Liver (tissue), 9 donors: Measurements from ENCODE around the gene TTLL5. TPM values are rescaled to one million over a fixed set of nuclear protein-coding genes. Genes with fewer than 3 reads are reported as not detected.

Experiments
- DNase-seq: peaks from one replicate; pipeline ENCODE4 v3.0.0-alpha.2; 2017; ENCODE audit warnings: low spot score
- H3K27ac ChIP-seq, 2 donors: one replicate each; pipeline ENCODE4 v1.7.0; 2013; ENCODE audit warnings: inconsistent platforms in 2 of 2, low read length in 2 of 2, control low read depth in 1 of 2, low read depth in 1 of 2, mild to moderate bottlenecking in 1 of 2
- H3K27me3 ChIP-seq, 4 donors: one replicate each; pipeline versions ENCODE4 v1.6.1 to v1.7.0; 2013; ENCODE audit warnings: low read length in 3 of 4, inconsistent platforms in 1 of 4, mild to moderate bottlenecking in 1 of 4, moderate library complexity in 1 of 4; ENCODE audit not compliant: control insufficient read depth in 4 of 4, insufficient read depth in 4 of 4
- H3K36me3 ChIP-seq, 4 donors: one replicate each; pipeline versions ENCODE4 v1.6.1 to v1.7.0; 2013; ENCODE audit warnings: low read length in 3 of 4, mild to moderate bottlenecking in 3 of 4, low read depth in 1 of 4, moderate library complexity in 1 of 4; ENCODE audit not compliant: control insufficient read depth in 4 of 4, insufficient read depth in 3 of 4
- H3K4me1 ChIP-seq, 4 donors: one replicate each; pipeline versions ENCODE4 v1.6.1 to v1.7.0; 2013; ENCODE audit warnings: low read length in 3 of 4, mild to moderate bottlenecking in 3 of 4, moderate library complexity in 1 of 4; ENCODE audit not compliant: control insufficient read depth in 4 of 4, insufficient read depth in 4 of 4
- H3K4me3 ChIP-seq, 3 donors: one replicate each; pipeline versions ENCODE4 v1.6.1 to v1.7.0; 2013; ENCODE audit warnings: low read length in 3 of 3, control low read depth in 1 of 3, low read depth in 1 of 3, mild to moderate bottlenecking in 1 of 3
- H3K9ac ChIP-seq, 2 donors: one replicate each; pipeline ENCODE4 v1.7.0; 2013; ENCODE audit warnings: low read length in 2 of 2, mild to moderate bottlenecking in 2 of 2, moderate library complexity in 2 of 2, control low read depth in 1 of 2, low read depth in 1 of 2
- H3K9me3 ChIP-seq, 4 donors: one replicate each; pipeline versions ENCODE4 v1.6.1 to v1.7.0; 2013; ENCODE audit warnings: low read length in 3 of 4; ENCODE audit not compliant: control insufficient read depth in 4 of 4
- CTCF ChIP-seq: fragments of 150-350 bp; IDR thresholded peaks from 2 replicates; pipeline ENCODE4 v1.5.1; 2017; ENCODE audit warnings: improper control_type of control experiment, low read depth, low read length; ENCODE audit not compliant: missing input control
- EGR1 ChIP-seq, 2 donors: IDR thresholded peaks; 2 replicates each; pipeline ENCODE4 v1.6.1; 2016 to 2018; ENCODE audit warnings: antibody characterized with exemption in 2 of 2, low read depth in 2 of 2
- FOXA1 ChIP-seq: IDR thresholded peaks from 2 replicates; pipeline ENCODE4 v1.6.1; 2016; ENCODE audit warnings: antibody characterized with exemption
- FOXA2 ChIP-seq: IDR thresholded peaks from 2 replicates; pipeline ENCODE4 v1.6.1; 2016; ENCODE audit warnings: antibody characterized with exemption
- GABPA ChIP-seq, 2 donors: IDR thresholded peaks in 1 of 2; conservative IDR thresholded peaks in 1 of 2; 2 replicates each; pipeline ENCODE4 v1.6.1; 2016; ENCODE audit warnings: antibody characterized with exemption in 2 of 2, mild to moderate bottlenecking in 1 of 2, moderate library complexity in 1 of 2
- HNF4A ChIP-seq, 2 donors: conservative IDR thresholded peaks; 2 replicates each; pipeline ENCODE4 v1.6.1; 2016; ENCODE audit warnings: antibody characterized with exemption in 2 of 2, mild to moderate bottlenecking in 2 of 2
- HNF4G ChIP-seq: IDR thresholded peaks from 2 replicates; pipeline ENCODE4 v1.6.1; 2016; ENCODE audit warnings: antibody characterized with exemption
- JUND ChIP-seq, 2 donors: IDR thresholded peaks; 2 replicates each; pipeline ENCODE4 v1.6.1; 2016; ENCODE audit warnings: antibody characterized with exemption in 2 of 2
- MAX ChIP-seq: IDR thresholded peaks from 2 replicates; pipeline ENCODE4 v1.6.1; 2016; ENCODE audit warnings: antibody characterized with exemption
- NR2F2 ChIP-seq: IDR thresholded peaks from 2 replicates; pipeline ENCODE4 v1.6.1; 2016; ENCODE audit warnings: antibody characterized with exemption
- RAD21 ChIP-seq, 2 donors: IDR thresholded peaks; 2 replicates each; pipeline ENCODE4 v1.6.1; 2016; ENCODE audit warnings: antibody characterized with exemption in 2 of 2, mild to moderate bottlenecking in 2 of 2
- REST ChIP-seq: IDR thresholded peaks from 2 replicates; pipeline ENCODE4 v1.6.1; 2016; ENCODE audit warnings: antibody characterized with exemption, mild to moderate bottlenecking
- RXRA ChIP-seq, 2 donors: IDR thresholded peaks; 2 replicates each; pipeline ENCODE4 v1.6.1; 2017 to 2018; ENCODE audit warnings: antibody characterized with exemption in 2 of 2, mild to moderate bottlenecking in 1 of 2
- SP1 ChIP-seq: IDR thresholded peaks from 2 replicates; pipeline ENCODE4 v1.6.1; 2018; ENCODE audit warnings: antibody characterized with exemption, mild to moderate bottlenecking
- TAF1 ChIP-seq: conservative IDR thresholded peaks from 2 replicates; pipeline ENCODE4 v1.6.1; 2016; ENCODE audit warnings: antibody characterized with exemption, mild to moderate bottlenecking
- YY1 ChIP-seq: IDR thresholded peaks from 2 replicates; pipeline ENCODE4 v1.6.1; 2016; ENCODE audit warnings: antibody characterized with exemption, mild to moderate bottlenecking
- ZBTB33 ChIP-seq: IDR thresholded peaks from 2 replicates; pipeline ENCODE4 v1.6.1; 2016; ENCODE audit warnings: antibody characterized with exemption
- WGBS: extraction: QIAGEN DNeasy Blood & Tissue Kit; methylation state at CpG from one replicate; pipeline ENCODE4 v1.1.7; 2013; 5-methylcytosine and 5-hydroxymethylcytosine counted together
- polyA plus RNA-seq, 2 donors: library from polyadenylated mRNA; stranded (reverse) in 1 of 2; unstranded in 1 of 2; fragments of 200-250 nt in 1 of 2; fragments of >200 nt in 1 of 2; fragmentation: Nextera tagmentation in 1 of 2; extraction: Ambion mirVana in 1 of 2; gene quantifications; one replicate each; pipeline versions ENCODE4 v1.2.1 to v1.2.3, GENCODE V29; 2013 to 2015
- total RNA-seq, 2 donors: library from RNA; depleted of rRNA; stranded (reverse); fragments of >200 nt; gene quantifications; one replicate each; pipeline ENCODE4 v1.2.3, GENCODE V29; 2014
- TF ChIP-seq, protein P1 (sequence below): IDR thresholded peaks from 2 replicates; pipeline ENCODE4 v1.6.1; 2016; ENCODE audit warnings: antibody characterized with exemption
- donor health status: healthy.
- donor health status: healthy.
- donor health status: healthy.
- donor health status: healthy.
- donor health status: healthy.

Gene TTLL5
- total and polyA plus RNA-seq, 4 donors: 4.3 to 14.2 (median 9.8) TPM

DNA sequence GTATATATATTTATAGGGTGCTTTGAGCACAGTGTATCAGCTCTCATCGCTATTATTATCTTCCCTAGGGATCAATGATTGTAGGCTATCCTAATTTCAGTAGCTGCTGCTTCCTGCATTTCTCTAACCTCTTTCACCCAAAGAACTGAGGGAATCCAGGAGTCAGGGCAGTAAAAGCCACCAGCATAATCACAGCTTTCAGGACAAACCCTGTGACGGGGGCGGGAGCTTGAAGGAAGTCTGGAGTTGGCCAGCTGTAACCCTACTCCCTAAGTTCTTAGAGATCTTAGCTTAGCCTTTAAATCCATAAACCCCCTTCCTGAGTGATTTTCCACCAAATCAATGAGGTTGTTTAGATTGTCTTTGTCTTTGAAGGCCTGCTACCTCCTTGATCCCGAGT is 48.9 kb upstream of the TTLL5 start:
- no peak overlapping the region for H3K9ac ChIP-seq
- H3K36me3 ChIP-seq: peaks cover 0 to under 1% (median 0%) of the 10 kb centered on the region in 4 donors
- no peaks in the 10 kb centered on the region for H3K4me1 ChIP-seq
- TF ChIP-seq, protein P1, sequence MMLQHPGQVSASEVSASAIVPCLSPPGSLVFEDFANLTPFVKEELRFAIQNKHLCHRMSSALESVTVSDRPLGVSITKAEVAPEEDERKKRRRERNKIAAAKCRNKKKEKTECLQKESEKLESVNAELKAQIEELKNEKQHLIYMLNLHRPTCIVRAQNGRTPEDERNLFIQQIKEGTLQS: no peak
- TF ChIP-seq JUND (IDR thresholded peaks at IDR 0.05) (no peak), CTCF (no peak), MAX (no peak), RXRA (IDR thresholded peaks at IDR 0.05) (no peak), GABPA (IDR thresholded peaks at IDR 0.05 in 1 of 2, conservative IDR thresholded peaks at IDR 0.05 in 1 of 2) (no peak), REST (no peak), YY1 (no peak), NR2F2 (no peak), FOXA1 (no peak), HNF4G (no peak), RAD21 (IDR thresholded peaks at IDR 0.05) (no peak), FOXA2 (no peak), ZBTB33 (no peak), SP1 (no peak), TAF1 (no peak)
- DNase-seq: no peak
- no peak overlapping the region for H3K4me3 ChIP-seq
- no peak overlapping the region for H3K27ac ChIP-seq
- peaks cover 0 to 3% (median 1%) of the 10 kb centered on the region in 4 donors for H3K9me3 ChIP-seq
- WGBS: 90% methylated on average over 4 of the region's 4 CpGs
- no peaks in the 10 kb centered on the region for H3K27me3 ChIP-seq

DNA sequence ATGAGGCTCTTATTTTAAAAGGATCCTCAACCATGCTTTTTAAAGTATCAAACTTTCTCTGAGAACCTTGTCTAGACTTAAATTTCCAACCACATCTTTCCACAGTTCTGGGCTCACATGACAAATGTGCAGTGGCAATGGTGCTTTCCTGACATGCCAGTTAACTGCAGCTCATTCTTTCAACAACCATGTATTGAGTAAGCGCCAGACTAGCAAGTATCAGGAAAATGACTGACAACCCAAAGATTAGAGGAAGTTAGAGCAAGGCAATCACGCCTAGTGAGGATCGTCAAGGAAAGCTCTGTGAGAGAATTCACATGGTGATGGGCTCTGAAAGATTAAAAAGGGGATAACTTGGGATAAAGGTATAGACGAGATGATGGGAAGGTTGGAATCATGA is 46.9 kb upstream of the TTLL5 start:
- Histone ChIP-seq H3K9ac (no peak overlapping the region), H3K9me3 (no peaks in the 10 kb centered on the region), H3K4me3 (no peak overlapping the region), H3K36me3 (no peaks in the 10 kb centered on the region), H3K27ac (no peak overlapping the region), H3K27me3 (no peaks in the 10 kb centered on the region), H3K4me1 (peaks cover 0 to under 1% (median 0%) of the 10 kb centered on the region in 4 donors)
- WGBS: 72% methylated on average over 4 of the region's 4 CpGs
- no peak for DNase-seq
- TF ChIP-seq JUND (IDR thresholded peaks at IDR 0.05) (no peak), RXRA (IDR thresholded peaks at IDR 0.05) (no peak), EGR1 (IDR thresholded peaks at IDR 0.05; ENCODE audit: low read depth in 2 of 2) (no peak), CTCF (no peak), SP1 (no peak), HNF4A (conservative IDR thresholded peaks at IDR 0.05) (no peak), FOXA1 (no peak), GABPA (IDR thresholded peaks at IDR 0.05 in 1 of 2, conservative IDR thresholded peaks at IDR 0.05 in 1 of 2) (no peak), ZBTB33 (no peak), RAD21 (IDR thresholded peaks at IDR 0.05) (no peak), HNF4G (no peak)
- TF ChIP-seq, protein P1: no peak
